Measurements from ENCODE around the gene AACS. TPM values are rescaled to one million over a fixed set of nuclear protein-coding genes. Genes with fewer than 3 reads are reported as not detected.

The AACS gene
- 19.1 TPM for polyA plus RNA-seq
- long read RNA-seq, donor 1, partial matches to known transcripts = 0 of 4 reads
- long read RNA-seq, donor 1, other reads (novel, unspliced or antisense) = 0 of 4 reads
- long read RNA-seq, donor 2, partial matches to known transcripts = 6 of 9 reads
- long read RNA-seq, donor 2, other reads (novel, unspliced or antisense) = 0 of 9 reads
- long read RNA-seq, donor 3 = 0 reads
- long read RNA-seq, donor 4 = 0 reads
- long read RNA-seq, donor 5, transcript AACS-201 (18 exons, 3,316 nt) = major isoform, 5 of 10 reads
- long read RNA-seq, donor 5, partial matches to known transcripts = 5 of 10 reads
- long read RNA-seq, donor 5, other reads (novel, unspliced or antisense) = 0 of 10 reads
- long read RNA-seq, donor 6, partial matches to known transcripts = 0 of 1 reads
- long read RNA-seq, donor 6, other reads (novel, unspliced or antisense) = 0 of 1 reads
- long read RNA-seq, donor 7, partial matches to known transcripts = 0 of 1 reads
- long read RNA-seq, donor 7, other reads (novel, unspliced or antisense) = 0 of 1 reads
- long read RNA-seq, donor 8, partial matches to known transcripts = 0 of 3 reads
- long read RNA-seq, donor 8, other reads (novel, unspliced or antisense) = 0 of 3 reads
- long read RNA-seq, donor 9, partial matches to known transcripts = 0 of 3 reads
- long read RNA-seq, donor 9, other reads (novel, unspliced or antisense) = 0 of 3 reads
- long read RNA-seq, donor 10, partial matches to known transcripts = 5 of 8 reads
- long read RNA-seq, donor 10, other reads (novel, unspliced or antisense) = 0 of 8 reads
- long read RNA-seq, donor 11, partial matches to known transcripts = 0 of 3 reads
- long read RNA-seq, donor 11, other reads (novel, unspliced or antisense) = 0 of 3 reads

DNA sequence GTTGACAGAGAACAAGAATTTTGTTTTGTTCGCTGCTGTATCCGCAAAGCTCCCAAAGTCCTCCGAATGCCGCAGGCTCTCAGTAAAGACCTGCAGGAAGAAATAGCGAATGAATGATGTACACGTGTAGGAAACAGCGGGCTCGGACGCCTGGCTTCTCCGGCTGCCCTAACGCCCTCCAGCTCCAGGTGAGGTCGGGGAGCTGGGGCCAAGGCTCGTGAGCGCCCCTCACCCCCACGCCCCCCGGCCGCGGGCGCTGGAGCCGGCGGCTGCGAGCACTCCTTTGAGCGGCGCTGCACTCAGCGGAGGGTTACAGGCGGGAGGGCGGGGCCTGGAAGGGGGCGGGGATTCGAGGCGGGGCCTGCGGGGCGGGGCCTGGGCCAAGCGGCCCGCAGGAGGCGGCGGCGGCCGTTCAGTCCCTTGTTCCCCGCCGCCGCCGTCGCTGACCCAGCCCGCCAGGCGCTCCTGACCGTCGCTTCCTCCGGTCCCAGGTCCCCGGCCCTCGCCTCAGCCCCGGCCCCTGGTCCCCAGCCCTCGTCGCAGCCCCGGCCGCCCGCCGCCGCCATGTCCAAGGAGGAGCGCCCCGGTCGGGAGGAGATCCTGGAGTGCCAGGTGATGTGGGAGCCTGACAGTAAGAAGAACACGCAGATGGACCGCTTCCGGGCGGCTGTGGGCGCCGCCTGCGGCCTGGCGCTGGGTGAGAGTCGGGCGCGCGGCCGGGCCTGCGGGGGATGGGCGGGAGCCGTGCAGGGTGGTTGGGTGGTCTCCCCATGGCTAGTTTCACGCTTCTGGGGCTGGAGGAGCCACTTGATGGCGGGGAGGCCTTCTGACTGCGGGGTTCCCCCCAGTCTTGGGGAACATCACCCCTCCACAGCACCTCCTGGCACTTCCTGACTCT lies at the start of gene AACS:
TSS of gene AACS (plus strand) at position 415 of the 898 bp plus-strand sequence. CDS start at position 565, 150 bp downstream.
- Histone ChIP-seq H3K4me1 (ENCODE audit: control insufficient read depth, insufficient read depth, low read length) (peaks cover 7% of the 10 kb centered on the region), H3K27me3 (ENCODE audit: control insufficient read depth, insufficient read depth, low read length) (no peaks in the 10 kb centered on the region), H3K9me3 (ENCODE audit: control insufficient read depth, low read depth, low read length) (peaks cover 3% of the 10 kb centered on the region), H3K27ac (ENCODE audit: low read length) (no peak within 1 kb of the TSS), H3K36me3 (ENCODE audit: control insufficient read depth, insufficient read depth, low read length) (peaks cover 2% of the 10 kb centered on the region), H3K4me3 (ENCODE audit: low read length) (peak within 1 kb of the TSS; percentile 64)
- DNase-seq = peak; percentile 55 to 87
- no CpG with 5 or more reads among the region's 80 CpGs for WGBS (ENCODE audit: insufficient coverage, low lambda C conversion rate)

DNA sequence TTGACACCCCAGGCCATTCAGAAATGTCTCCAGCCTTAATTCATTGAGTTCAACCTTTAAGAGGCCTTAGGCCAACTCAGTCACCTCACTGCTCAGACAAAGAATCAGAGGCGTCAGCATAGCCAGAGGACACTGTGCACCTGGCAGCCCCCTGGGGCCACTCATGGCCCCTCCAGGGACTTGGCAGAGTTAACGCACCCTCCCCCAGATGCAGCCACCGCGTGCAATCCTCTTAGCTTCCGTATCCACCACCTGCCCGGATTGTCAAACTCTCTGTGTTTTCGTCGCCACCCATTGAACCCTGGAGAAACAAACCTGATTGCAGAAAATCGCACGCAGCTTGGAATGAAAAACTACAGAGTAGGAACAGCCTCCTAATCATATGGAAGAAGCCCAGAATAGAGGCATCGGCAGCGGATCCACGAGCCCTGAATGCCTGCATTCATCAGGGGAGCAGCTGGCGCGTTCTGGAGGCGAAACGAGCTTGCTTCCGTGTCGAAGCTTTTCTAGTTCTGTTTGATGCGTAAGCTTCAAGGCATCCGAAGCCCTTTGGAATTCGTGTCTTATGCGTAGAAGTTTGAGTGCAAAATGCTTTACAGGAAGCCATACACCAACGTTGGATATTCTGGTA lies 49.4 kb upstream of the AACS start:
- Histone ChIP-seq H3K4me1 (ENCODE audit: control insufficient read depth, insufficient read depth, low read length) (no peaks in the 10 kb centered on the region), H3K27me3 (ENCODE audit: control insufficient read depth, insufficient read depth, low read length) (no peaks in the 10 kb centered on the region), H3K4me3 (ENCODE audit: low read length) (no peak overlapping the region), H3K27ac (ENCODE audit: low read length) (no peak overlapping the region), H3K9me3 (ENCODE audit: control insufficient read depth, low read depth, low read length) (no peaks in the 10 kb centered on the region), H3K36me3 (ENCODE audit: control insufficient read depth, insufficient read depth, low read length) (peaks cover 44% of the 10 kb centered on the region)
- WGBS (ENCODE audit: insufficient coverage, low lambda C conversion rate) = 100% methylated on average over 2 of the region's 24 CpGs
- no peak for DNase-seq

GRCh38 chr12:125017801-125018200 lies 47.4 kb upstream of the AACS start:
- Histone ChIP-seq H3K27ac (ENCODE audit: low read length) (no peak overlapping the region), H3K4me3 (ENCODE audit: low read length) (no peak overlapping the region), H3K4me1 (ENCODE audit: control insufficient read depth, insufficient read depth, low read length) (no peaks in the 10 kb centered on the region), H3K36me3 (ENCODE audit: control insufficient read depth, insufficient read depth, low read length) (peaks cover 35% of the 10 kb centered on the region), H3K9me3 (ENCODE audit: control insufficient read depth, low read depth, low read length) (no peaks in the 10 kb centered on the region), H3K27me3 (ENCODE audit: control insufficient read depth, insufficient read depth, low read length) (no peaks in the 10 kb centered on the region)
- no CpG with 5 or more reads among the region's 9 CpGs for WGBS (ENCODE audit: insufficient coverage, low lambda C conversion rate)
- DNase-seq = no peak

DNA sequence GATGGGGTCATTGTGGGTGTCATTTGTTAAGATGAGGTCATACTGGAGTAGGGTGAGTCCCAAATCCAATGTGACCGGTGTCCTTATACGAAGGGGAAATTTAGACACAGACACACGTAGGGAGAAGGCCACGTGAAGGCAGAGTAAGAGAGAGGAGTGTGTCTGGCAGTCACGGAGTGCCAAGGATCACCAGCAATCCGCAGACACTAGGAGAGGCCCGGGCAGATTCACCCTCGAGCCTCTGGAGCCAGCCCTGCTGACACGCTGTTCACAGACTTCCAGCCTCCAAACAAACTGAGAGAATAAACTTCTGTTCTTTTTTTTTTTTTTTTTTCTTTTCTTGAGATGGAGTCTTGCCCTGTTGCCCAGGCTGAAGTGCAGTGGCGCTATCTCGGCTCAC lies 46.9 kb upstream of the AACS start:
- H3K4me1 ChIP-seq (ENCODE audit: control insufficient read depth, insufficient read depth, low read length) = no peaks in the 10 kb centered on the region
- H3K9me3 ChIP-seq (ENCODE audit: control insufficient read depth, low read depth, low read length) = no peaks in the 10 kb centered on the region
- WGBS (ENCODE audit: insufficient coverage, low lambda C conversion rate) = no CpG with 5 or more reads among the region's 11 CpGs
- H3K36me3 ChIP-seq (ENCODE audit: control insufficient read depth, insufficient read depth, low read length) = peaks cover 34% of the 10 kb centered on the region
- no peaks in the 10 kb centered on the region for H3K27me3 ChIP-seq (ENCODE audit: control insufficient read depth, insufficient read depth, low read length)
- no peak overlapping the region for H3K27ac ChIP-seq (ENCODE audit: low read length)
- H3K4me3 ChIP-seq (ENCODE audit: low read length) = no peak overlapping the region
- no peak for DNase-seq

DNA sequence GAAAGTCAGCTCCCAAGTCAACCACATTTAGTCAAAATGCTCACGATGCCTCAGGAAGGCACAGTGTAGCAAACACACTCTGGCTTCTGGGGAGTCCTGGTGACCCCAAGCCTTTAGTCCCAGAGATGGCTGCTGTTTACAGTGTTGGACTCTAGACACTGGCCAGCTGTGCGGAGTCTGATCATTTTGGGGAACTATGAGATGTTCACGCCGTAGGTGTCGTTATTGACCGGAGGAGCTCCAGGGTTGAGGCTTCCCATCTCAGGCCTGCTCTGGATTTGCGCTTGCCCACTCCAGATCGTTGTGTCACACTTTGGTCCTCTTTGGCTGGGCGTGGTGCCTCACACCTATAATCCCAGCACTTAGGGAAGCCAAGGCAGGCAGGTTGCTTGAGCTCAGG lies 44.1 kb upstream of the AACS start:
- Histone ChIP-seq H3K27me3 (ENCODE audit: control insufficient read depth, insufficient read depth, low read length) (no peaks in the 10 kb centered on the region), H3K36me3 (ENCODE audit: control insufficient read depth, insufficient read depth, low read length) (peaks cover 17% of the 10 kb centered on the region), H3K27ac (ENCODE audit: low read length) (no peak overlapping the region), H3K4me3 (ENCODE audit: low read length) (no peak overlapping the region), H3K4me1 (ENCODE audit: control insufficient read depth, insufficient read depth, low read length) (no peaks in the 10 kb centered on the region), H3K9me3 (ENCODE audit: control insufficient read depth, low read depth, low read length) (no peaks in the 10 kb centered on the region)
- WGBS (ENCODE audit: insufficient coverage, low lambda C conversion rate) = no CpG with 5 or more reads among the region's 9 CpGs
- no peak for DNase-seq

- no peaks in the 10 kb centered on the region for H3K27me3 ChIP-seq (ENCODE audit: control insufficient read depth, insufficient read depth, low read length)
- WGBS (ENCODE audit: insufficient coverage, low lambda C conversion rate) = no CpG with 5 or more reads among the region's 5 CpGs
- H3K4me1 ChIP-seq (ENCODE audit: control insufficient read depth, insufficient read depth, low read length) = no peaks in the 10 kb centered on the region
- H3K4me3 ChIP-seq (ENCODE audit: low read length) = no peak overlapping the region
- no peak for DNase-seq
- peaks cover 17% of the 10 kb centered on the region for H3K36me3 ChIP-seq (ENCODE audit: control insufficient read depth, insufficient read depth, low read length)
- no peak overlapping the region for H3K27ac ChIP-seq (ENCODE audit: low read length)
- no peaks in the 10 kb centered on the region for H3K9me3 ChIP-seq (ENCODE audit: control insufficient read depth, low read depth, low read length)
Measured at GRCh38 chr12:125021771-125022170, 43.5 kb upstream of the AACS start.

- Histone ChIP-seq H3K36me3 (ENCODE audit: control insufficient read depth, insufficient read depth, low read length) (peaks cover 12% of the 10 kb centered on the region), H3K27me3 (ENCODE audit: control insufficient read depth, insufficient read depth, low read length) (no peaks in the 10 kb centered on the region), H3K4me3 (ENCODE audit: low read length) (no peak overlapping the region), H3K4me1 (ENCODE audit: control insufficient read depth, insufficient read depth, low read length) (no peaks in the 10 kb centered on the region), H3K9me3 (ENCODE audit: control insufficient read depth, low read depth, low read length) (no peaks in the 10 kb centered on the region), H3K27ac (ENCODE audit: low read length) (no peak overlapping the region)
- no peak for DNase-seq
- no CpG with 5 or more reads among the region's 2 CpGs for WGBS (ENCODE audit: insufficient coverage, low lambda C conversion rate)
Measured at GRCh38 chr12:125023065-125023464, 42.2 kb upstream of the AACS start.

DNA sequence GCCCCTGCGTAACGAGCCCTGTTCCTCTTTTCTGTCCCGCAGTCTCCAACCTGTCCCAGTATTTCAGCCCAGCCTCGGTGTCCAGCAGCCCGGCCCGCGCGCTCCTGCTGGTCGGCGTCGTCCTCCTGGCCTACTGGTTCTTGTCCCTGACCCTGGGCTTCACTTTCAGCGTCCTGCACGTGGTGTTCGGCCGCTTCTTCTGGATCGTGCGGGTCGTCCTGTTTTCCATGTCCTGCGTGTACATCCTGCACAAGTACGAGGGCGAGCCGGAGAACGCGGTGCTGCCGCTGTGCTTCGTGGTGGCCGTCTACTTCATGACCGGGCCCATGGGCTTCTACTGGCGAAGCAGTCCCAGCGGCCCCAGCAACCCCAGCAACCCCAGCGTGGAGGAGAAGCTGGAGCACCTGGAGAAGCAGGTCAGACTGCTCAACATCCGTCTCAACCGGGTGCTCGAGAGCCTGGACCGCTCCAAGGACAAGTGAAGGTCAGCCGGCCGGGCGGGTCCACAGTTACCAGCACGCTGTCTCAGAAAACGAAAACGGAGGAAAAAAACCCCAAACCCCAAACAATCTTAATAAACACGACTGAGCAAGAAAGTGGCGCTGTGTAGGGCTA lies 40.2 kb upstream of the AACS start:
- Histone ChIP-seq H3K27me3 (ENCODE audit: control insufficient read depth, insufficient read depth, low read length) (no peaks in the 10 kb centered on the region), H3K9me3 (ENCODE audit: control insufficient read depth, low read depth, low read length) (no peaks in the 10 kb centered on the region), H3K4me1 (ENCODE audit: control insufficient read depth, insufficient read depth, low read length) (no peaks in the 10 kb centered on the region), H3K27ac (ENCODE audit: low read length) (no peak overlapping the region), H3K4me3 (ENCODE audit: low read length) (no peak overlapping the region), H3K36me3 (ENCODE audit: control insufficient read depth, insufficient read depth, low read length) (peaks cover 10% of the 10 kb centered on the region)
- WGBS (ENCODE audit: insufficient coverage, low lambda C conversion rate) = 90% methylated on average over 2 of the region's 43 CpGs
- no peak for DNase-seq

DNA sequence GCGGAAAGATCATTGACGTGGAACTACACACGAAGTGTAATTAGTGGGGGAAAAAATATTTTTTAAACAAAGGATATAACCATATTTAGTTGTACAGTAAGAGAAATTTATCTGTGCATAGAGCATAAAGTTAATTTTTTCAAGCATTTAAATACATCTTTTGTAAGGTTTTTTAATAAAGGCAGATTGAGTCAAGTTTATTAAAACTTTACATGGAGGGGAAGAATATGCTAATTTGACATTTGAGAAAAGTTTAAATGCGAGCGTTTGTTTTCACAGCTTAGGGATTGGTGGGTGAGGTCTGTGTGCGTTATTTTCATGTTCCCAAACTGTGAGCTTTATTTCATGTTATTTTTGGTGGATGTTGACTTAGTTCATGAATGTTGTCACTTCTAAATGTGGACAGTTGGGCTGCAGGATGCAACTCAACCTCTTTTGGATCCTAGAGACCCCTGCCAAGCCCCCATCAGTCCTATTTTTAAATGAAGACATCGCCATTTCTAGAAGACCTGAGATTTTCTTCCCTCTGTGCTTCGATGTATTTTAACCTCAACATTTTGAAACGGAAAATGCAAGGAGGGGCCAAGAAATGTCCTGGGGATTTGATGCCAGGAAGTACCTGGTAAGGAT lies 39.5 kb upstream of the AACS start:
- no peak overlapping the region for H3K4me3 ChIP-seq (ENCODE audit: low read length)
- WGBS (ENCODE audit: insufficient coverage, low lambda C conversion rate) = 100% methylated on average over 2 of the region's 9 CpGs
- H3K27ac ChIP-seq (ENCODE audit: low read length) = no peak overlapping the region
- no peaks in the 10 kb centered on the region for H3K9me3 ChIP-seq (ENCODE audit: control insufficient read depth, low read depth, low read length)
- no peaks in the 10 kb centered on the region for H3K27me3 ChIP-seq (ENCODE audit: control insufficient read depth, insufficient read depth, low read length)
- peaks cover 10% of the 10 kb centered on the region for H3K36me3 ChIP-seq (ENCODE audit: control insufficient read depth, insufficient read depth, low read length)
- no peak for DNase-seq
- no peaks in the 10 kb centered on the region for H3K4me1 ChIP-seq (ENCODE audit: control insufficient read depth, insufficient read depth, low read length)
